Calu3 (cell line): Measurements from ENCODE around the gene RNASE11. TPM values are rescaled to one million over a fixed set of nuclear protein-coding genes. Genes with fewer than 3 reads are reported as not detected.

Experiments used
- BruUV-seq: library from RNA; stranded (reverse); fragments of 400-500 nt; replicated peaks from 2 replicates; lab custom pipeline; 2021; lab: Mats Ljungman, UMichigan
- CTCF ChIA-PET: fragments of 300-600 bp; sonication (Branson Sonifier 250); formaldehyde crosslinking; loops from one replicate; lab custom pipeline; 2022; ENCODE audit warnings: antibody characterized with exemption; lab: Charles Lee
- DNase-seq: peaks from one replicate; pipeline ENCODE4 v3.0.0; 2022
- H3K27ac Mint-ChIP-seq: one replicate; pipeline ENCODE4 v1.8.0; 2022; ENCODE audit warnings: mixed read lengths; ENCODE audit not compliant: unreplicated experiment
- H3K27me3 Mint-ChIP-seq: one replicate; pipeline ENCODE4 v1.8.0; 2022; ENCODE audit warnings: mixed read lengths; ENCODE audit not compliant: unreplicated experiment
- H3K36me3 Mint-ChIP-seq: one replicate; pipeline ENCODE4 v1.8.0; 2022; ENCODE audit warnings: mild to moderate bottlenecking, moderate library complexity, mixed read lengths; ENCODE audit not compliant: insufficient read depth, unreplicated experiment
- H3K4me1 Mint-ChIP-seq: one replicate; pipeline ENCODE4 v1.8.0; 2022; ENCODE audit warnings: mild to moderate bottlenecking, low read depth, mixed read lengths; ENCODE audit not compliant: unreplicated experiment
- H3K4me3 Mint-ChIP-seq: one replicate; pipeline ENCODE4 v1.8.0; 2022; ENCODE audit warnings: mild to moderate bottlenecking, low read depth, moderate library complexity, mixed read lengths; ENCODE audit not compliant: unreplicated experiment
- H3K9me3 Mint-ChIP-seq: one replicate; pipeline ENCODE4 v1.8.0; 2022; ENCODE audit warnings: low read depth, mixed read lengths; ENCODE audit not compliant: unreplicated experiment
- intact Hi-C: fragments of 100-400 bp; cut with micrococcal nuclease; formaldehyde crosslinking; loops from one replicate; pipeline ENCODE4 v1.10.0; 2022; ENCODE audit not compliant: unreplicated experiment
- total RNA-seq: library from RNA; stranded (reverse); gene quantifications from 2 replicates; pipeline ENCODE4 v1.2.3, GENCODE V29; 2022
- TF ChIP-seq, protein P1 (sequence below): fragments of 200-600 bp; IDR thresholded peaks from one replicate; pipeline ENCODE4 v1.8.0; 2022; ENCODE audit warnings: antibody characterized with exemption; ENCODE audit not compliant: unreplicated experiment

The RNASE11 gene
- total RNA-seq, 1 experiment from 2014 or later = not detected

DNA sequence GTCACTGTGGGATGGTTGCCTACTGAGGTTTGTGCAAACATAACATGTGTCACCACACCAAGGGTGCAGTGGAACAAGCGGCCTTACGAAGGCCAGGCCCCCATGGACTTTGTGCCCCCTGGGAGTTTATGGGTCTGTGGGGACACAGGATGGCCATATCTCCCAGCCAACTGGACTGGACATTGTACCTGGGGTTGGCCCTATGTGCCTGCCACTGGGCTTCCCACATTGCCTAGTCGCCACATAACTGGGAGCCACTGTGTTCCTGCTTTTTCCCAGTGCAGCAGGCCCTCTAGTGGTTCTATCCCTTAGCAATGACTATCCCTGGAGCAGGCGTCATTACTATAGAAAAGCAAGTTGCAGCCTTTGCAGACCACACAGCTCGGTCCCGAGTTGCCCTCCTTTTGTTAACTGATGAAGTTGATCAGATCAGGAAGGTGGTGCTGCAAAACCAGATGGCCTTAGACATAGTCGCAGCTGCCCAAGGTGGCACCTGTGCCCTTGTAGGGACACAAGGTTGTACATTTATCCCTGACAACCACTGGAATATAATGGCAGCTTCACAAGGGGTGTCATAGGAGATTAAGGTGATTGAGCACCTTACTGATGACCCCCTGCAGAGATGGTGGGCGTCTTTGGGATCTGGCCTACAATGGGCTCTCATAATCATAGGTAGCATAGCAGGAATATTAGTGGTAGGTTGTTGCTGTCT lies 18.5 kb upstream of the RNASE11 start:
- intact Hi-C loops = loop anchor here (5.0 kb wide), 3 partner anchors 74 to 189 kb away; partner anchors contain the start of gene PNP
- no peaks in the 10 kb centered on the region for H3K4me1 Mint-ChIP-seq
- peak; percentile 46 for DNase-seq
- no peaks in the 10 kb centered on the region for H3K27me3 Mint-ChIP-seq
- no peaks in the 10 kb centered on the region for H3K9me3 Mint-ChIP-seq
- no TSS peak for BruUV-seq
- no peak overlapping the region for H3K4me3 Mint-ChIP-seq
- CTCF ChIA-PET = interaction anchor here (0.6 to 1.5 kb wide), 3 partner anchors 43 to 205 kb away, joined by 3 to 6 read pairs (median 3); no protein-coding TSS in a partner anchor
- H3K36me3 Mint-ChIP-seq = no peaks in the 10 kb centered on the region
- TF ChIP-seq, protein P1, sequence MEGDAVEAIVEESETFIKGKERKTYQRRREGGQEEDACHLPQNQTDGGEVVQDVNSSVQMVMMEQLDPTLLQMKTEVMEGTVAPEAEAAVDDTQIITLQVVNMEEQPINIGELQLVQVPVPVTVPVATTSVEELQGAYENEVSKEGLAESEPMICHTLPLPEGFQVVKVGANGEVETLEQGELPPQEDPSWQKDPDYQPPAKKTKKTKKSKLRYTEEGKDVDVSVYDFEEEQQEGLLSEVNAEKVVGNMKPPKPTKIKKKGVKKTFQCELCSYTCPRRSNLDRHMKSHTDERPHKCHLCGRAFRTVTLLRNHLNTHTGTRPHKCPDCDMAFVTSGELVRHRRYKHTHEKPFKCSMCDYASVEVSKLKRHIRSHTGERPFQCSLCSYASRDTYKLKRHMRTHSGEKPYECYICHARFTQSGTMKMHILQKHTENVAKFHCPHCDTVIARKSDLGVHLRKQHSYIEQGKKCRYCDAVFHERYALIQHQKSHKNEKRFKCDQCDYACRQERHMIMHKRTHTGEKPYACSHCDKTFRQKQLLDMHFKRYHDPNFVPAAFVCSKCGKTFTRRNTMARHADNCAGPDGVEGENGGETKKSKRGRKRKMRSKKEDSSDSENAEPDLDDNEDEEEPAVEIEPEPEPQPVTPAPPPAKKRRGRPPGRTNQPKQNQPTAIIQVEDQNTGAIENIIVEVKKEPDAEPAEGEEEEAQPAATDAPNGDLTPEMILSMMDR = no peak
- H3K27ac Mint-ChIP-seq = no peak overlapping the region

DNA sequence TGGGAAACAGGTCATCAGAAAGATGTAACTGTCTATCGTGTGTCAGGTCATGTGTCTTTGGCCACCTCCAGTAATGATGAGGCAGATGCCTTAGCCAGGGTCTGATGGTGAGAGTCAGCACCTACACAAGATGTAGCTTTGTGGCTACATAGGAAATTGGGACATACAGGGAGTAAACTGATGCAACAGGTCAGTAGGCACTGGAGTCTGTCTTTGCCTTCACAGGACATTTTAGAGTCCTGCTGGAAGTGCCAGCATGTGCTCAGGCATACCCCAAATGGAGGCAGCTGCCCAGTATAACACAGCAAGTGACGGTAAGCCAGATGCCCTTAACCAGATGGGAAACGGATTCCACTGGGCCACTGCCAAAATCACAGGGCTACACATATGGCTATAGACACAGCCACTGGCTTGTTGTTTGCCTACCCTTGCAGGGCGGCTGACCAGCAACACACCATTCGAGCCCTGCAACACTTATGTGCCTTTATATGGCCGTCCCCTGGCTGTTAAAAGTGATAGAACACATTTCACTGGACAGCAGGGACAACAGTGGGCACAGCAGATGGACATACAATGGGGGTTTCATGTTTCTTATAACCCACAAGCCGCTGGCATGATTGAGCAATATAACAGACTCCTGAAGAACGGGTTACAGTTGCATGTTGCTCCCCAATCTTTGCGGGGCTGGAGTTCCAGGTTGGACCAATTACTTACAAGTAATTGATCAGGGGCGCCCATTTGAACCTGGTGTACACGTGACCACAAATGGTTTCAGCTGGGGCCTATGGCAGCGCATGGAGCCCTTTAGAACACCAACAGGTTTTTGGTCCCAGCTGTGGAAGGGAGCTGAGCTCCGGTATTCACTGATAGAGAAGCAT lies 16.3 kb upstream of the RNASE11 start:
- no peak for DNase-seq
- TF ChIP-seq, protein P1 = no peak
- Mint-ChIP-seq H3K36me3 (no peaks in the 10 kb centered on the region), H3K4me1 (no peaks in the 10 kb centered on the region), H3K27me3 (peaks cover 10% of the 10 kb centered on the region), H3K9me3 (no peaks in the 10 kb centered on the region), H3K4me3 (no peak overlapping the region), H3K27ac (no peak overlapping the region)
- intact Hi-C loops = no loop called here
- no TSS peak for BruUV-seq
- CTCF ChIA-PET = interaction anchor here (0.6 kb wide), 1 partner anchor 9 kb away, joined by 6 read pairs; no protein-coding TSS in a partner anchor

DNA sequence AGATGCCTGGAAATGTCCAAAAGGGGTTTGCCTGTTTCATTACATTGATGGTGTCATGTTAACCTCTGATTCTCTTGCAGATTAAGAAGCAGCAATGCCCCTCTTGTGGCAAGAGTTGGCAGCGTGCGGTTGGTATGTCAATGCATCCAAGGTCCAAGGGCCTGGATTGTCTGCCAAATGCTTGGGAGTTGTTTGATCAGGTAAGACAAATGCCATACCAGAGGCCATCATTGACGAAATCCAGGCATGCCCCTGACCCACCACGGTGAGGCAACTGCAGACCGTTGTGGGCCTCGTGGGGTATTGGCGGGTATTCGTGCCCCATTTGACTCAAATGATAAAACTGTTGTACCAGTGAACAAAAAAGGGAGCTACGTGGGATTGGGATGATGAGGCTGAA lies 14.8 kb upstream of the RNASE11 start:
- BruUV-seq = no TSS peak
- TF ChIP-seq, protein P1 = no peak
- DNase-seq = no peak
- Mint-ChIP-seq H3K4me3 (no peak overlapping the region), H3K27me3 (peaks cover 14% of the 10 kb centered on the region), H3K27ac (no peak overlapping the region), H3K9me3 (no peaks in the 10 kb centered on the region), H3K36me3 (no peaks in the 10 kb centered on the region), H3K4me1 (no peaks in the 10 kb centered on the region)
- intact Hi-C loops = no loop called here
- CTCF ChIA-PET = no interaction called here

DNA sequence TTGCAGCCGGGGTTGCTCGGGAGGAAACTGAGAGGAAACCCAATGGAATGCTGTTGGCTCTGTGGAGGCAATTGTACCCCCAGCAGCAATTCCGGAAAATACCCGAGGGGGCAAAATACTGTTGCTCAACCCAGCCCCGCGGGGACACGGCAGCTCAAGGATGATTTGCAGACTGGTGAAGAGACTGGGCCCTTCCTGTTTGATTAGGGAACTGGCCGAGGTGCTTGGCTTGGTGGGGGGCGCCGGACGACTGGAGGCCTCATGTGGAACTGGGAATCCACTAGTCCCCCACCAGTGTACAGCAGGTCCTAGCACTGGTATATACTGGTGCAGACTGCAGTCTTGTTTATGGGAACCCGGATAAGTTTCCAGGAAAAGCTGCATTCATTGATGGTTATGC lies 13.7 kb upstream of the RNASE11 start:
- DNase-seq = no peak
- no peaks in the 10 kb centered on the region for H3K9me3 Mint-ChIP-seq
- no peak overlapping the region for H3K27ac Mint-ChIP-seq
- H3K36me3 Mint-ChIP-seq = no peaks in the 10 kb centered on the region
- H3K4me1 Mint-ChIP-seq = no peaks in the 10 kb centered on the region
- intact Hi-C loops = no loop called here
- no TSS peak for BruUV-seq
- H3K27me3 Mint-ChIP-seq = peaks cover 14% of the 10 kb centered on the region
- TF ChIP-seq, protein P1 = no peak
- CTCF ChIA-PET = no interaction called here
- no peak overlapping the region for H3K4me3 Mint-ChIP-seq
